ENCODE results near the gene EVX2.
A peak's percentile ranks its signal among the peaks of the same experiment; 100 is the strongest.

EVX2 gene

DNA sequence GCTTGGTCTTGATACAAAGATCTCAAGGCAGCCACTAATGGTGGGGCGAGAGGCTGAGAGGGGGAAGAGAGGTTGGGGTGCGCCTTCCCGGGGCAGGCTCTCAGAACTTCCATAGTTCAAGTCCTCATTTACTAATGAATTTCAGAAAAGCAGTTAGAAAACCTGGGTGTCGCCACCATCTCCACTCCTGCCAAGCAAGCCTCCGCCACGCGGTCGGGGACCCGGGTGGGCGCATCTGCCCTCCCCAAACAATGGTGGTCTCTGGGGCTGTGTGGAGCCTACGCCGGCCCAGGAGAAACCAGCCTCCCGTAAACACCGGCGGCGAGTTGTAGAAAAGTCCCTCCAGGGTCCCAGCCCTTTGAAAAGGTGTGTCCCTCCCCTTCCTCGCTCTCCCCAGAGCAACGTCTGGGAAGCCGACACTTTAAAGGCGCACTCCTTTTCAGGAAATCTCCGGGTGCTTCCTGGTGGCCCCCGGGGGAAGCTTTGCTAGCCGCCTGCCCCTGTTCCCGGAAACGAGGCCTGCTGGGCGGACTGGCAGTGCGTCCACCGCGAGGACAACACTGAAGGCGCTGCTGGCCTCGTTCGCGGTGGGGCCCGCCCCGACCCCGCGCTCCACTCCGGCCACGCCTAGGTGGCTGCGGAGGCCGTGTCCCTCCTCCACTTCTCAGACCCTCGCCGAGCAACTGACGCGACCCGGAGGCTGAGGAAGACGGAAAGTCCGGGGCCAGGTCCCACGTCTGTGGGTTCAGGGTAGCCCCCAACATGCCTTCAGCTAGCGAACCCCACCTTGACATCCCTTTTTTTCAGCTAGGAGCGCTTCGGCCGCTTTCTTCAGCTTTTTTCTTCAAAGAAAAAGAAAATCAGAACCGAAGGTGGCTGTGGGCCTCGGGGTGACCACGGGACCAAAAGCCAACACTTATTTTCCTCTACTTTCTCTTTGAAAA is 16.8 kb downstream of the EVX2 start:
- peaks cover 39% of the 10 kb centered on the region for H3K27me3 ChIP-seq (ENCODE audit: control insufficient read depth, insufficient read depth, low read length)
- H3K4me1 ChIP-seq (ENCODE audit: control insufficient read depth, insufficient read depth, low read length) = no peaks in the 10 kb centered on the region
- H3K9ac ChIP-seq (ENCODE audit: low read length) = no peak overlapping the region
- no peaks in the 10 kb centered on the region for H3K36me3 ChIP-seq (ENCODE audit: control insufficient read depth, insufficient read depth, low read length)
- H3K27ac ChIP-seq (ENCODE audit: low read depth, low read length) = no peak overlapping the region
- H3K4me3 ChIP-seq (ENCODE audit: low read length) = peak overlapping the region; percentile 47

DNA sequence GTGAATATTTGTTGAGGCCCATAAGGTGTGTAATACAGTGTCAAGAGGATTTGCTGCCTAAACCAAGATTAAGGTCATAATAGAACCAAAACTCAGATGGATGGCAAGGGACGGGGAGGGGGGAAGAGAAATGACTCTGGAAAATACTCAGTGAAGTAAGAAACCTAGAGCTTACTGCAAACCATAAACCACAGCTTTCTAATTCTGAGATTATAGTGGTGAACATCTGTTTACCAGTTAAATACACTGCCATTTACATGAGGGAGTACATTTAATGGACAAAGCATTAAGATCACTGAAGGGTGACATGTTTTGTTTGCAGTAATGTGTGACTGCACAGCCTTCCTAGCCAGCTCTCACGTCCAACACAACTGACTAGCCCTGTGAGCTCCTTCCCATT is 19.8 kb downstream of the EVX2 start:
- no peak overlapping the region for H3K27ac ChIP-seq (ENCODE audit: low read depth, low read length)
- H3K4me1 ChIP-seq (ENCODE audit: control insufficient read depth, insufficient read depth, low read length) = no peaks in the 10 kb centered on the region
- no peak overlapping the region for H3K4me3 ChIP-seq (ENCODE audit: low read length)
- peaks cover 18% of the 10 kb centered on the region for H3K27me3 ChIP-seq (ENCODE audit: control insufficient read depth, insufficient read depth, low read length)
- H3K36me3 ChIP-seq (ENCODE audit: control insufficient read depth, insufficient read depth, low read length) = no peaks in the 10 kb centered on the region
- H3K9ac ChIP-seq (ENCODE audit: low read length) = no peak overlapping the region

GRCh38 chr2:176056406-176056805 is 27.4 kb downstream of the EVX2 start:
- no peaks in the 10 kb centered on the region for H3K4me1 ChIP-seq (ENCODE audit: control insufficient read depth, insufficient read depth, low read length)
- H3K27ac ChIP-seq (ENCODE audit: low read depth, low read length) = no peak overlapping the region
- H3K4me3 ChIP-seq (ENCODE audit: low read length) = no peak overlapping the region
- no peaks in the 10 kb centered on the region for H3K36me3 ChIP-seq (ENCODE audit: control insufficient read depth, insufficient read depth, low read length)
- no peak overlapping the region for H3K9ac ChIP-seq (ENCODE audit: low read length)
- no peaks in the 10 kb centered on the region for H3K27me3 ChIP-seq (ENCODE audit: control insufficient read depth, insufficient read depth, low read length)

DNA sequence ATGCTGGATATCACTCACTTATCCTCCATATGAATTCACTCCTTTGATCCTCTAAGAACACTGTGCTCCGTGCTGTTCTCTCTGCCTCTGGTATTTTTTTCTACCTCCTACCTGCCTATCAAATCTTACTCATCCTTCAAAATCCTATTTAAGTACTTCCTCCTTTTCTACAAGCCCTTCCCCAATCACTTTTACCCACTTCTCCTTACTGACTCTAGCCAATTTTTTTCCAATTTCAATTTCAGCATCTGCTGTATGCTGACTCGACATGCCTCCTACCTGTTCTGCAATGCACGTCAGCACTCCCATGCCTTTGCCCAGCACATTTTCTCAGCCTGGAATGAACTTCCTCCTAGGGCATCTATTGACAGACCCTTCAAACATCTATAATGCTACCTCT is 44.4 kb downstream of the EVX2 start:
- Histone ChIP-seq H3K4me3 (ENCODE audit: low read length) (no peak overlapping the region), H3K4me1 (ENCODE audit: control insufficient read depth, insufficient read depth, low read length) (no peaks in the 10 kb centered on the region), H3K27me3 (ENCODE audit: control insufficient read depth, insufficient read depth, low read length) (peaks cover 2% of the 10 kb centered on the region), H3K27ac (ENCODE audit: low read depth, low read length) (no peak overlapping the region), H3K9ac (ENCODE audit: low read length) (no peak overlapping the region), H3K36me3 (ENCODE audit: control insufficient read depth, insufficient read depth, low read length) (no peaks in the 10 kb centered on the region)

DNA sequence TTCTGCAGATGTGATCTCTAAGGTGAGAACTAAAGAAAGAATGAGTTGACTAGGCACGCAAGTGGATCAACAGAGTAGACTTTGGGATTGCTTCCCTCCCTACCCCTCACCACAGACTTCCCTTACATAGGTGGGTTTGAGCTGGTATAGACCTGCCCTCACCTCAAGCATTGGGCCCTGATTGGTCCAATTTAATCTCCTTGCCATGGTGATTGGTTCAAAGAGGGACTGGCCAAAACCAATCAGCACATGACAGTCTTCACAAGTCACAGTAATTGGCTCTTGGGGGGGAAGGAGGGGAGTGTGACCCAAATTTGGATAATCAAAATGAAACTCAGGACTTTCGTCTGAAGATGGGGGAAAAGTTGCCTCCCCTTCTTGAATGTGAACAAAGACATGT is 45.1 kb downstream of the EVX2 start:
- Histone ChIP-seq H3K4me1 (ENCODE audit: control insufficient read depth, insufficient read depth, low read length) (no peaks in the 10 kb centered on the region), H3K9ac (ENCODE audit: low read length) (no peak overlapping the region), H3K27me3 (ENCODE audit: control insufficient read depth, insufficient read depth, low read length) (peaks cover 2% of the 10 kb centered on the region), H3K27ac (ENCODE audit: low read depth, low read length) (no peak overlapping the region), H3K4me3 (ENCODE audit: low read length) (no peak overlapping the region), H3K36me3 (ENCODE audit: control insufficient read depth, insufficient read depth, low read length) (no peaks in the 10 kb centered on the region)

DNA sequence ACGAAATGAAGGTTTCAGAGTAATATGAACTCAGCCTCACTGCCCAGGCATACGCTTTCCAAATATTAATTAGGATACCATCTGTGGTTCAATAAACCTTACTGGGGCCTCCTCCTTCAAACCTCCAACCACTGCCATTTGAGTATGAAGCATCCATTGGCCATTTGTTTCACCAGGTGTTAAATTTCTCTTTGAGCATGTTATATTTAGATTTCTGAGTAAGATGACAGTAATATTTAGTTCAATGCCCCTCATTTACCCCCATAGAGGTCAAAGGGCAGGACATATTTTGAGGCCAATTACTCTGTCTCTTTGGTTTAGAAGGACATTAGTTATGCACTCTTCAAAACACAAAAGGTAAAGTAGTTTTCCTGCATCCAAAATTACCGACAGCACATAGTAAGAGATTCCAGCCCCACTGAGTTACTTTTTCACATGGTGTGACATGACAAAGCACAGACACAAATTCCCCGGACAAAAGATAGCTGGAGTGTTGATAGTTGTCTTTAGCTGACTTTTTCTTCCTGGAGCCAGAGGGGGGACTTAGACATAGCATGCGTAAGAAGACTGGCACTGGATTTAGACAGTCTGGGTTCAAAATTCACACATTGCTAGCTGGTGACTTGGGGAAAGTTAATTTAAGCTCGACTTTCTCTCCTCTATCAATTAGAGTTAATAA is 48.6 kb downstream of the EVX2 start:
- Histone ChIP-seq H3K27ac (ENCODE audit: low read depth, low read length) (no peak overlapping the region), H3K27me3 (ENCODE audit: control insufficient read depth, insufficient read depth, low read length) (peaks cover 2% of the 10 kb centered on the region), H3K4me3 (ENCODE audit: low read length) (no peak overlapping the region), H3K36me3 (ENCODE audit: control insufficient read depth, insufficient read depth, low read length) (no peaks in the 10 kb centered on the region), H3K9ac (ENCODE audit: low read length) (no peak overlapping the region), H3K4me1 (ENCODE audit: control insufficient read depth, insufficient read depth, low read length) (no peaks in the 10 kb centered on the region)

DNA sequence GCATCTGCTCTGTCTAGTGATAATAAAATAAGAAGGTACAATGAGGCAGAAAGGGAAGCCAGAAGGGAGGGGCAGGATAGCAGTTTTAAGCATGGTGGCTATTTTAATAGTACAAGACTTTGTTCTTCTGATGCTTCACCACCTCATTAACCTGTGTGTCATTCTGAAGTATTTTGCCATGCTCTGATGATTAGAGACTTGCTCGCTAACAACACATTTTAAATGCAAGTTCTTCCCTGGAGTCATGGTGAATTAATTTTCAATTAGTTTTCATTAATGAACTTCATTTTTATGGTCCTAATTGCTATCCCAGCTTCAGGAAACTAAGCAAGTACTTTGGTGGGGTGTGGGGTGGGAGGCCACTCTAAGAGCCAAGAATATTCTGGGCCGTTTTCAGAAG is 56.0 kb downstream of the EVX2 start:
- Histone ChIP-seq H3K27ac (ENCODE audit: low read depth, low read length) (no peak overlapping the region), H3K4me1 (ENCODE audit: control insufficient read depth, insufficient read depth, low read length) (no peaks in the 10 kb centered on the region), H3K36me3 (ENCODE audit: control insufficient read depth, insufficient read depth, low read length) (no peaks in the 10 kb centered on the region), H3K9ac (ENCODE audit: low read length) (no peak overlapping the region), H3K27me3 (ENCODE audit: control insufficient read depth, insufficient read depth, low read length) (no peaks in the 10 kb centered on the region), H3K4me3 (ENCODE audit: low read length) (no peak overlapping the region)
